A673 (cell line): ENCODE measurements around the gene RAB27B.

ENCODE experiments used
- CTCF ChIP-seq: fragments of 300-800, 200-600 bp; sonication (generic); conservative IDR thresholded peaks from 2 replicates; pipeline ENCODE4 v1.5.1; 2017; ENCODE audit warnings: low read depth, mild to moderate bottlenecking, antibody characterized with exemption, low read length, moderate library complexity, mixed read lengths
- EZH2 ChIP-seq: fragments of 200-600 bp; sonication (generic); IDR thresholded peaks from 2 replicates; pipeline ENCODE4 v1.6.1; 2017; ENCODE audit warnings: borderline replicate concordance, low read depth, mild to moderate bottlenecking, mixed read lengths, antibody characterized with exemption, low read length; ENCODE audit not compliant: poor library complexity, severe bottlenecking

DNA sequence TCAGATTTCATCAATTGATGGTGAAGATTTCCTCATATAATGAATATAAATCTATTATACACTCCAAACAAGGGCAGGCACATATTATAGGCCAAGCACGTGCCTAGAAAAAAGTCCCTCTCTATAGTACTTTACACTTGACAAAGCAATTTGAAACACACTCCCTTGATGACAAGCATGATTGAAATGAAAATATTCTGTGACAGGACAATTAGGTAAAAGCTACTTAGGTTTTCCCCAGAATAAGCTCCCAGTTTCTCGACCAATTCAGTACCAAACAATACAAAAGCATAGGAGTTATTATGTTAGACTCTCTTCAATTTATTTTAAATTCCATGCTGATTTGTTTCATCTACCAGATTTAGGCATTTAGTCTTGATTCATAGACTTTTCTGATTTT is 83.3 kb downstream of the RAB27B start:
- no peak for TF ChIP-seq EZH2
- TF ChIP-seq CTCF, result no peak
